ENCODE measurements around the gene COL9A3.

Gene COL9A3

GRCh38 chr20:62817975-62818591 lies 1.2 kb downstream of the COL9A3 start:
- H3K9me3 ChIP-seq (ENCODE audit: control insufficient read depth, insufficient read depth, low read length) = no peaks in the 10 kb centered on the region
- no peak overlapping the region for H3K4me3 ChIP-seq (ENCODE audit: low read depth, low read length)
- H3K9ac ChIP-seq (ENCODE audit: low read depth, low read length) = no peak overlapping the region
- H3K36me3 ChIP-seq (ENCODE audit: control insufficient read depth, insufficient read depth, low read length) = peaks cover 11% of the 10 kb centered on the region
- no peaks in the 10 kb centered on the region for H3K27me3 ChIP-seq (ENCODE audit: control insufficient read depth, insufficient read depth, low read length)
- peaks cover 3% of the 10 kb centered on the region for H3K4me1 ChIP-seq (ENCODE audit: control insufficient read depth, insufficient read depth, low read length)

GRCh38 chr20:62818592-62819493 lies 2.0 kb downstream of the COL9A3 start:
- Histone ChIP-seq H3K4me3 (ENCODE audit: low read depth, low read length) (no peak overlapping the region), H3K9me3 (ENCODE audit: control insufficient read depth, insufficient read depth, low read length) (no peaks in the 10 kb centered on the region), H3K36me3 (ENCODE audit: control insufficient read depth, insufficient read depth, low read length) (peaks cover 7% of the 10 kb centered on the region), H3K4me1 (ENCODE audit: control insufficient read depth, insufficient read depth, low read length) (peaks cover 3% of the 10 kb centered on the region), H3K27me3 (ENCODE audit: control insufficient read depth, insufficient read depth, low read length) (no peaks in the 10 kb centered on the region), H3K9ac (ENCODE audit: low read depth, low read length) (no peak overlapping the region)

DNA sequence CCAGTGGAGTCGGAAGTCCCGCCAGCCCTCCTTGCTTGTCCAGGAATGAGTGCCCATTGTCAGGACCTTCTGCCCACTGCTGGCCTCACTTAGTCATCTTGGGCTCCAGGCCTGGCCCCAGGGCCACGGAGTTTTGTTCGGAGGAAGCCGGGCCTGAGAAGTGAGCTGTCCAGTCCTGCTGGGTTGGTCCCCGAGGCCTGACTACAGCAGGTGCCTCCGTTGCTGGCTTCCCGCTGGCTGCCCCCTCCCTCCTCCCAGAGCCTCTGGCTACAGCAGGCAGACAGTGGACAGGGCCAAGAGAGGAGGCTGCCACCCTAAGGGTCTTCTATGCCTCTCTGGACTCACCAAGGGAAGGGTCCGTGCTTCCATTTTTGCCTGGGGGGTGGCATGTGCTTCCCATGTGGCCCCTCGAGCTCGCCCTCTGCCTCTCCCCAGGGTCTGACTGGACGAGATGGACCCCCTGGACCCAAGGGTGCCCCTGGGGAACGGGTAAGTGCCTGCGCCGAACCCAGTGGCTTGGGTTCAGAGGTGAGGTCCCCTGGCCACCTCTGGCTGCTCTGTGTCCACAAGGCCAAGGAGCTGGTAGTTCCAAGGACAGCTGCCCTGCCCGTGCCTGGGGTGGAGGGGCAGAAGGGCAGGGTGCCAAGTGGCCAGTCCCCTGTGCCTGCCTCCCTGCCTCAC lies 2.8 kb downstream of the COL9A3 start:
- Histone ChIP-seq H3K9ac (ENCODE audit: low read depth, low read length) (no peak overlapping the region), H3K4me1 (ENCODE audit: control insufficient read depth, insufficient read depth, low read length) (peaks cover 3% of the 10 kb centered on the region), H3K27me3 (ENCODE audit: control insufficient read depth, insufficient read depth, low read length) (no peaks in the 10 kb centered on the region), H3K4me3 (ENCODE audit: low read depth, low read length) (no peak overlapping the region), H3K9me3 (ENCODE audit: control insufficient read depth, insufficient read depth, low read length) (no peaks in the 10 kb centered on the region), H3K36me3 (ENCODE audit: control insufficient read depth, insufficient read depth, low read length) (peaks cover 5% of the 10 kb centered on the region)

DNA sequence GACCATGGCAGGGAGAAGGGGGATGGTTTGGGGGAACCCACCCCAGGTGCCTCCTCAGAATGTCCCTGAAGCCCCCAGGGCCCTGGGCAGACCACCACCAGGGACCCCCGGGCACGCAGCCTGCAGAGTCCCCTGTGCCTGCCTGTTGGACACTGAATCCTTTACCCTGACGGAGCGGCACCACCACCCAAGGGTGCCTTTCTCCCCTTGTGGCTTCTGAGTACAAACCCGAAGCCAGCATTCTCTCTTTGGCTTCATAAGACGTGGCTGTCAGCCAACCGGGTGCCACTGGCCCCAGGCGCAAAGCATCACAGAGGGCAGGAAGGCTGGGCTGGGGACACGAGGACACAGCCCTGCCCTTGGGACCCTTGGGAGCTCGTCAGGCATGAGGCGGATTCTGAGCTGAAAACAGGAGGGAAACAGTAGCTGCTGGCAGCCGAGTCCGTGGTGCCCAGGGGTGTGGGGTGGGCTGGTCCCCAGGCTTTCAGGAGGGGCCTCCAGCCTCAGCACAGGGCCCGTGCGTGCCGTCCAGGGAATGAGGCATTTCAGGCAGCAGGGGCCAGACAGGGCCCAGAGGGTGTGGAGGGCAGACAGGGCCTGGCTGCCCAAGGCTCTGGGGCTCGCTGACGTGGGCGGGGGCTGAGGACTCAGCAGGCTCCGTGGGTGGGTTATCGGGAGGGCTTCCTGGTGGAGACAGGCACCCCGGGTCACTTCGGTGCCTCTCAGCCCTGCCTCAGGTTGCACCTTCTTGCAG lies 3.5 kb downstream of the COL9A3 start:
- Histone ChIP-seq H3K36me3 (ENCODE audit: control insufficient read depth, insufficient read depth, low read length) (peaks cover 5% of the 10 kb centered on the region), H3K9me3 (ENCODE audit: control insufficient read depth, insufficient read depth, low read length) (no peaks in the 10 kb centered on the region), H3K27me3 (ENCODE audit: control insufficient read depth, insufficient read depth, low read length) (no peaks in the 10 kb centered on the region), H3K4me3 (ENCODE audit: low read depth, low read length) (no peak overlapping the region), H3K4me1 (ENCODE audit: control insufficient read depth, insufficient read depth, low read length) (peaks cover 3% of the 10 kb centered on the region), H3K9ac (ENCODE audit: low read depth, low read length) (no peak overlapping the region)

GRCh38 chr20:62820962-62821725 lies 4.3 kb downstream of the COL9A3 start:
- Histone ChIP-seq H3K4me3 (ENCODE audit: low read depth, low read length) (no peak overlapping the region), H3K27me3 (ENCODE audit: control insufficient read depth, insufficient read depth, low read length) (no peaks in the 10 kb centered on the region), H3K9ac (ENCODE audit: low read depth, low read length) (no peak overlapping the region), H3K4me1 (ENCODE audit: control insufficient read depth, insufficient read depth, low read length) (peaks cover 3% of the 10 kb centered on the region), H3K9me3 (ENCODE audit: control insufficient read depth, insufficient read depth, low read length) (no peaks in the 10 kb centered on the region), H3K36me3 (ENCODE audit: control insufficient read depth, insufficient read depth, low read length) (peaks cover 5% of the 10 kb centered on the region)

GRCh38 chr20:62821726-62822210 lies 4.9 kb downstream of the COL9A3 start:
- H3K9ac ChIP-seq (ENCODE audit: low read depth, low read length) = no peak overlapping the region
- no peaks in the 10 kb centered on the region for H3K9me3 ChIP-seq (ENCODE audit: control insufficient read depth, insufficient read depth, low read length)
- H3K4me3 ChIP-seq (ENCODE audit: low read depth, low read length) = no peak overlapping the region
- H3K36me3 ChIP-seq (ENCODE audit: control insufficient read depth, insufficient read depth, low read length) = peaks cover 7% of the 10 kb centered on the region
- peaks cover 3% of the 10 kb centered on the region for H3K4me1 ChIP-seq (ENCODE audit: control insufficient read depth, insufficient read depth, low read length)
- H3K27me3 ChIP-seq (ENCODE audit: control insufficient read depth, insufficient read depth, low read length) = no peaks in the 10 kb centered on the region

DNA sequence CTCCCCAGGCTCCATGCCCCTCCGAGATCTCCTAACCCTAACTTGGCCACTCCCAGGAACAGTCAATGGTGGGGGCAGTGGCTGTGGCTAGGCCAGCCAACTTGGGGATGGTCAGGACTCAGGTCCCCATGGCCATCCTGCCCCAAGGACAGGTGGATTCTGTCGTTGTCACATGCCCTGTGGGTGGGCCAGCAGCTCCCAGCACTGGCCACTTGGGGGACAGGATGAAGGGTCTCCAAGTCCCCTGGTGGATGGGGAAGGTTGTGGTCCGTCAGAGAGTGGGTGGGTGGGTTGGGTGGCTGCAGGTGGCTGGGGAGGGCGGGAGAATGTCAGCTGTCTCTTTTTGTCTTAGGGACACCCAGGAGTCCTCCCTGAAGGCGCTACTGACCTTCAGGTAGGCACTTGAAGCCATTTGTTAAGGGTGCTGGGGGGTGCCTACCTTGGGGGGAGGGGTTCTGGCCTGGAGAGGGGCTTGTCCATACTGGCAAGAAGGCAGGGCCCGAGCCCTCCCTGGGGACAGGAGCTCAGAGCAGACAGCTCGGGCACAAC lies 5.5 kb downstream of the COL9A3 start:
- peaks cover 3% of the 10 kb centered on the region for H3K4me1 ChIP-seq (ENCODE audit: control insufficient read depth, insufficient read depth, low read length)
- H3K9ac ChIP-seq (ENCODE audit: low read depth, low read length) = no peak overlapping the region
- no peaks in the 10 kb centered on the region for H3K27me3 ChIP-seq (ENCODE audit: control insufficient read depth, insufficient read depth, low read length)
- H3K36me3 ChIP-seq (ENCODE audit: control insufficient read depth, insufficient read depth, low read length) = peaks cover 7% of the 10 kb centered on the region
- H3K4me3 ChIP-seq (ENCODE audit: low read depth, low read length) = no peak overlapping the region
- H3K9me3 ChIP-seq (ENCODE audit: control insufficient read depth, insufficient read depth, low read length) = no peaks in the 10 kb centered on the region

GRCh38 chr20:62822788-62823651 lies 6.2 kb downstream of the COL9A3 start:
- Histone ChIP-seq H3K27me3 (ENCODE audit: control insufficient read depth, insufficient read depth, low read length) (no peaks in the 10 kb centered on the region), H3K4me1 (ENCODE audit: control insufficient read depth, insufficient read depth, low read length) (peaks cover 3% of the 10 kb centered on the region), H3K4me3 (ENCODE audit: low read depth, low read length) (no peak overlapping the region), H3K9ac (ENCODE audit: low read depth, low read length) (peak overlapping the region; percentile 37), H3K9me3 (ENCODE audit: control insufficient read depth, insufficient read depth, low read length) (no peaks in the 10 kb centered on the region), H3K36me3 (ENCODE audit: control insufficient read depth, insufficient read depth, low read length) (peaks cover 14% of the 10 kb centered on the region)

- Histone ChIP-seq H3K4me3 (ENCODE audit: low read depth, low read length) (no peak overlapping the region), H3K9ac (ENCODE audit: low read depth, low read length) (no peak overlapping the region), H3K27me3 (ENCODE audit: control insufficient read depth, insufficient read depth, low read length) (no peaks in the 10 kb centered on the region)
These were observed 7.0 kb downstream of the COL9A3 start for GRCh38 chr20:62823688-62824475.

More at GRCh38 chr20:62823688-62824475, 7.0 kb downstream of the COL9A3 start:
- Histone ChIP-seq H3K4me1 (ENCODE audit: control insufficient read depth, insufficient read depth, low read length) (peaks cover 3% of the 10 kb centered on the region), H3K9me3 (ENCODE audit: control insufficient read depth, insufficient read depth, low read length) (no peaks in the 10 kb centered on the region), H3K36me3 (ENCODE audit: control insufficient read depth, insufficient read depth, low read length) (peaks cover 21% of the 10 kb centered on the region)

Measured in iPS-15b (cell line).